Mononuclear cell (primary cell): ENCODE measurements around the gene EIF5A. TPM values are rescaled to one million over a fixed set of nuclear protein-coding genes. Genes with fewer than 3 reads are reported as not detected.
A peak's percentile ranks its signal among the peaks of the same experiment; 100 is the strongest.

Experiments used
- H3K27me3 ChIP-seq: 2 replicates; pipeline ENCODE4 v1.6.0; 2011; ENCODE audit warnings: low read length, control low read depth; ENCODE audit not compliant: insufficient read depth
- H3K4me1 ChIP-seq: 2 replicates; pipeline ENCODE4 v1.5.1; 2011; ENCODE audit warnings: mild to moderate bottlenecking, low read length, control low read depth; ENCODE audit not compliant: insufficient read depth
- H3K4me3 ChIP-seq: 2 replicates; pipeline ENCODE4 v1.5.1; 2011; ENCODE audit warnings: mild to moderate bottlenecking, low read length, moderate library complexity
- H3K9me3 ChIP-seq: 2 replicates; pipeline ENCODE4 v1.5.1; 2011; ENCODE audit warnings: low read depth, mild to moderate bottlenecking, control low read depth, low read length
- total RNA-seq: library from RNA; depleted of rRNA; stranded (reverse); fragments of >200 nt; gene quantifications from one replicate; pipeline ENCODE4 v1.2.3, GENCODE V29; 2012

EIF5A gene
- total RNA-seq, 1 donor: 340 TPM

DNA sequence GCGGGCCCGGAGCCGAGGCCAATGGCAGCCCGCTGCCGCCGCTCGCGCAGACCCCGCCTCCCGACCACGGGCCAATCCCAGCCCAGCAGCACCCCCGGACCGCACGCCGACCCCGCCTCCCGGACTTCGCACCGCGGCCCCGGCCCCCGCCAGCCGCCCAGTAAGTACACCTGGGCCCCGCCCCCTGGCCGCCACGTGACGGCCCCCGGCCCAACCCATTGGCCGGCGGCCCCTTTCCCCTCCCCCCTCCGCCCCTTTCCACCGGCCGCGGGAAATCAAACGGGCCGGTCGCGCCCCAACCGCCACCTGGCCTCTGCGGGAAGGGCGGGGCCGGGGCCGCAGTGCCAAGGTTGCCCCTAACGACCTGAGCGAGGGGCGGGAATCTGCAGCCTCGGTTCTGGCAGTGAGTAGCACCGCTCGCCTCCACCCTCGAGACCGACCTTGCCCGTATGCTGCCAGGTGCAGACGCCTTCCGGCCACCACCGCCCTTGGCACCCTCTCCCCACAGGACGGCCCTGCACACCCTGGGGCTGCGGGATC, 12.7 kb upstream of the EIF5A start, which contains the start of gene YBX2:
Gene YBX2 (minus strand): TSS at position 26 of the 540 bp plus-strand sequence. CDS start 139 bp downstream, outside the sequence.
- peaks cover 31% of the 10 kb centered on the region for H3K27me3 ChIP-seq
- H3K9me3 ChIP-seq: no peaks in the 10 kb centered on the region
- H3K4me1 ChIP-seq: peaks cover 26% of the 10 kb centered on the region
- no peak within 1 kb of the TSS for H3K4me3 ChIP-seq

DNA sequence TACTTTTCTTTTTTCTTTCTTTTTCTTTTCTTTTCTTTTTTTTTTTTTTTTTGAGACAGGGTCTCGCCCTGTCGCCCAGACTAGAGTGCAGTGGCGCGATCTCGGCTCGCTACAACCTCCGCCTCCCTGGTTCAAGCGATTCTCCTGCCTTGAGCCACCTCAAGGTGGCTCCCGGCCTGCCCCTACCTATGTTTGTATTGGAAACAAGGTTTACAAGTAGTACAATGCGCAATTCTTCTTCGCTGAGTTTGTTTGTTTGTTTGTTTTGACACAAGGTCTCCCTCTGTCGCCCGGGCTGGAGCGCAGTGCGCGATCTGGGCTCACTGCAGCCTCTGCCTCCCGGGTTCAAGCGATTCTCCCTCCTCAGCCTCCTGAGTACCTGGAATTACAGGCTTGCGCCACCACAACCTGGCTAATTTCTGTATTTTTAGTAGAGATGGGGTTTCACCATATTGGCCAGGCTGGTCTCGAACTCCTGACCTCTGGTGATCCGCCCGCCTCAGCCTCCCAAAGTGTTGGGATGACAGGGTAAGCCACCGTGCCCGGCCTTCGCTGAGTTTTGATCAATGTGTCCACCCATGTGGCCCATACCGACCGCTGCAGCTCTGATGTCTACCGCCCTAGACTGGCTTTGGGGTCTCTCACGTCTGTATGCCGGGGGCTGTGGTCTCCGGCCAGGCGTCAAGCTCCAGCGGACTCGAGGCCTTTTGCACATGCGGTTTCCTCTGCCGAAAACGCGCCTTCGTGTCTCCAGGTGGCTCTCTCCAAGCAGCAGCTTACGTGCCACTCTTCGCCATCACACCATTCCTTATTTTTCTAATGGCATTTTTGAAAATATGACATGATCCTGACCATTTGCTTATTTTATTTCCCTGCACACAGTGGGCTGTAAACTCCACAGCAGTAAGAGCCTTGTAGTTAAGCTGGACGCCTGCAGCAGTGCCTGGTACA, 11.9 kb upstream of the EIF5A start:
- Histone ChIP-seq H3K9me3 (no peaks in the 10 kb centered on the region), H3K27me3 (peaks cover 31% of the 10 kb centered on the region), H3K4me3 (no peak overlapping the region), H3K4me1 (peaks cover 26% of the 10 kb centered on the region)

DNA sequence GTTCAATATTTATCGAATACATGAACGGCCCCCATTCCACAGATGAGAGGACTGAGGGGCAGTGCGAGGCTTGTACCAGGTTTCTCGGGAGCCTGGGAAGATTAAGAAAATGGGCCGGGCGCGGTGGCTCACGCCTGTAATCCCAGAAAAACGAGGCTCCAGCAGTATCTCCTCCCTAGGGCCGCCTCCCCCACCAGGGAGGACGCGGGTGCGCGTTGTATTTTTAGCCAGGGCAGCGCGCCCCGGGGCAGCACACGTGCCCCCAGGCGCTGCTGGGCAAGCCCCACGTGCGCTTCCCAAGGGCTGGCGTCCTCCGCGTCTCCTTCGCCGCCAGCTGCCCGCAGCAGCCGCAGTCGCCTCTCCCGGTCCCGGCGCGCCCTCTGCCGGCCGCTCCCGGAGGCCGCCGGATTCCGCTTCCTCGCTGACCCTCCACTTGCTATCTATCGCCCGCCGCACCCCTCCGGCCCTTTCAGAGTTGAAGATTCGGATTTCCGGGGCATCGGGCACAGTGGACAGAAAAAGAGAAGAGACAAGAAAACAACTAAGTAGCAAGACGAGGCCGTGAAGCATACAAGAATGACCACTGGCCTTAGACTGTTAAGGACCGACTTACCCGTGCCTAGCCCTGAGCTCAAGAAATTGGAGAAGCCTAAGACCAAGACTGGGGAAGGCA, 11.1 kb upstream of the EIF5A start:
- no peaks in the 10 kb centered on the region for H3K9me3 ChIP-seq
- H3K27me3 ChIP-seq: peaks cover 31% of the 10 kb centered on the region
- H3K4me3 ChIP-seq: no peak overlapping the region
- peaks cover 26% of the 10 kb centered on the region for H3K4me1 ChIP-seq

DNA sequence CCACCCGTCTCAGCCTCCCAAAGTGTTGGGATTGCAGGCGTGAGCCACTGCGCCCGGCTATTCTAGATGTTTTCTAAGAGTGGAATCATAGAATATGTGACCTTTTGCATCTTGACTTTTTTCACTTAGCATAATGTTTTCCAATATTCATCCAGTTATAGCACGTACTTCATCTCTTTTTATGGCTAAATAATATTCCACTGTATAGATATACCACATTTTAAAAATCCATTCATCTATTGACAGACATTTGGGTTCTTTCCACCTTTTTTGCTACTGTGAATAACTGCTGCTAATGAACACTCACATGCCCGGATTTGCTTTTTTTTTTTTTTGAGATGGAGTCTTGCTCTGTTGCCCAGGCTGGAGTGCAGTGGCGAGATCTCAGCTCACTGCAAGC, 3.2 kb upstream of the EIF5A start:
- H3K4me3 ChIP-seq: no peak overlapping the region
- H3K4me1 ChIP-seq: peaks cover 16% of the 10 kb centered on the region
- H3K9me3 ChIP-seq: no peaks in the 10 kb centered on the region

DNA sequence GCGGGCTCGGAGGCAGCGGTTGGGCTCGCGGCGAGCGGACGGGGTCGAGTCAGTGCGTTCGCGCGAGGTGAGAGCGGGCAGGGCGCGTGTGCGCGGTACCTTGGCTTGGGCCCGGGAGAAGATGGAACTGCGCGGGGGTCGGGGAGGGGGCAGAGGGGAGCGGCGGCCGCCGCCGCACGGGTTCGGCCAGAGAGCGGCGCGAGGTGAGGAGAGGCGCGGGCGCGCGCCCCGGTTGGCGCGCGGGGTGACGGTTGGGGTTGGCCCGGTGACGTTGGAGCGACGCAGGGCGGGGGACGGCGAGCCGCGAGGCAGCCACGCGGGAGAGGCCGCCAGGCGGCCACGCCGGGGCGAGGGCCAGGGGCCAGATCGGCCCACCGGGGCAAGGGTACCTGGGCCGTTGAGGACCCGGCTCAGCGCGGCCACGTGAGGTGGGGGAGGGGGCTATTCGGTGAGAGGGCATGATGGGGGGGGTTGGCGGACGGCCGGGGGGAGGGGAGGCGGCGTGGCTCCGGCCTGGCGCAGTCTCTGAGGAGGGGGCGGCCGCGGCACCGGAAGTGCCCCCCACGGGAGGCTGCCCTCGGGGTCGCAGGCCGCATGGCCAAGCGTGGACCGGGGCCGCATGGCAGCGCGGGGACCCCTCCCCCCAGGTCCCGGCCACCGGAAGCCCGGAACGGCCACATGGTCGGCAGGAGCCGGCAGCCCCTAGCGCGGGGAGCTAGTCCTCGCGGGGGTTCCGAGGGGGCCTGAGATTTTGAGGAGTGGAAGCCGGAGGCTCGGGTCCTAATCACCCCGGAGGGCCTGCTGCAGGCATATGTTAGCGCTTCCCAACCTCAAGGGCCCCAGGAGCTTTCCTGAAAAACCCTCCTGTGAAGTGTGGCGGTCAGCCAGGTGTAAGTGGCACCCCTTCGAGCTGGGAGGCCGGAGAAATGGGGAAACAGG, 527 bp downstream of the EIF5A start:
- Histone ChIP-seq H3K9me3 (no peaks in the 10 kb centered on the region), H3K4me1 (peaks cover 47% of the 10 kb centered on the region), H3K27me3 (no peaks in the 10 kb centered on the region), H3K4me3 (peak overlapping the region; percentile 97)

More for the DNA sequence above, 3.2 kb upstream of the EIF5A start:
- no peaks in the 10 kb centered on the region for H3K27me3 ChIP-seq

- no peaks in the 10 kb centered on the region for H3K27me3 ChIP-seq
- no peaks in the 10 kb centered on the region for H3K9me3 ChIP-seq
- peak overlapping the region; percentile 97 for H3K4me3 ChIP-seq
- peaks cover 56% of the 10 kb centered on the region for H3K4me1 ChIP-seq
Observed at GRCh38 chr17:7308625-7309433, 1.4 kb downstream of the EIF5A start.

- H3K9me3 ChIP-seq: no peaks in the 10 kb centered on the region
- H3K4me1 ChIP-seq: peaks cover 64% of the 10 kb centered on the region
- H3K27me3 ChIP-seq: no peaks in the 10 kb centered on the region
- H3K4me3 ChIP-seq: no peak overlapping the region
Observed at GRCh38 chr17:7309628-7310027, 2.2 kb downstream of the EIF5A start.

GRCh38 chr17:7311110-7311705, 3.8 kb downstream of the EIF5A start:
- Histone ChIP-seq H3K4me1 (peaks cover 72% of the 10 kb centered on the region), H3K9me3 (no peaks in the 10 kb centered on the region), H3K27me3 (no peaks in the 10 kb centered on the region), H3K4me3 (no peak overlapping the region)

DNA sequence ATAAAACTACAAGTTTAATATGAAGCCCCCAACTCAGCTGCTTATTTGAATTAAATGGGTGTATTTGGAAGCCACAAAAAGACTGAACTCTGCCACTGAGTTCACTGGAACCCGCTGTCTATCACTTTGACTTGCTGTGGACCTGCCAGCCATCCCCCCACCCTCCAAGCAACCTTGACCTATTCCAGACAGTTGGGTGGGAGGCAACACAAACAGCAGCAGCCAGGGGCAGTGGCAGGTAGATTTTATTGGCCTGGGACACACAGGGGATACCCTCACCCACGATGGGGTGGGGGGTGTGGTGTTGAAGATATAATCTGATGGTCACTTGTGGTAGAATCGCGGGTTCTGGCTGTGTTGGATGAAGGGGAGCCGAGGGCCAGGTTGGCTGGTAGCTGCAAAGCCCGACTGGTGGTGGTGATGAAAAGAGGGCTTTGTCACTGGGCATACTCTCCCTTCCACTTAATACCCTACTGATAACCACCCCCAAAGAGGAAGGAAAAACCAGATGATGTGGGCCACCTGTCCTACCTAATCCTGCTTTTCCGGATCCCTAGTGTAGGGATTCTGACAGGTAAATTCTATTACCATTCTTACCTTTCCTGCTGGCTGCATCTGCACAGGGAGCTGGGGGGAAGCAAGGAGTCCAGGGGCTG, 5.1 kb downstream of the EIF5A start:
- no peak overlapping the region for H3K4me3 ChIP-seq
- no peaks in the 10 kb centered on the region for H3K27me3 ChIP-seq
- no peaks in the 10 kb centered on the region for H3K9me3 ChIP-seq
- H3K4me1 ChIP-seq: peaks cover 68% of the 10 kb centered on the region

DNA sequence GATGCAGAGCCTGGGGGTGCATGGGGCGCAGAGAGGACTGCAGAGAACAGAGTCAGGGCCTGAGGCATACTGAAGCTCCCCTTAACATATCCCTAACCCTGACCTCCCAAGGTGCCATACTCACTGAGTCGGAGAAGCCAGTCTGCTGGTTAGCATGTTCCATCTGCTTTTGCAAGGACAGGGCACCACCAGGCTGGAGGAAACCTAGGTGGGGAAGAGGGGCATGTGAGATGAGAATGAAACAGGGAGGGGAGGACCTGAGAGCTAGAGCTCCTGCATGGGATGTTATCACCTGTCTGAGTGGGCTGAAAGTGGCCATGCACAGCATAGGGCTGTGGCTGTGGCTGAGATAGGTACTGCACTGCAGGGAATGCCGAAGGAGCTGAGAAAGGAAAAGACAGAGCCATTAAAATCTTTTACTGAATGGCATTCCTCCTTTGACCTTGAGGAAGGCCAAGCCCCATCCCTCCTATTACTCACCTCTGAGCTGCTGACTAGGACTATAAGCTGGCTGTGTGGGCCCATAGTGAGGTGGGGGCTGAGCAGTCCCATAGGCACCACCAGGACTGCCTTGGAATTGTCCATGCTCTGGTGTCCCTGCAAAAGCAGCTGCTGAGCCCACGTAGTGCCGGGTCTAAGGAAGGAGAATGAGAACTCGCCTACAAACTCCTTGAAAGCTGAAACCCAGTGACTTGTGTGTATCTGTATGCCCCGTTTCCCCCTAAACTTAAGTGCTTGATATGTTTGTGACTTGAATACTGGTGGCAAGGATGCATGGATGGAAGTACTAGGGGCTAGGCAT, 5.9 kb downstream of the EIF5A start:
- Histone ChIP-seq H3K4me1 (peaks cover 68% of the 10 kb centered on the region), H3K9me3 (no peaks in the 10 kb centered on the region), H3K4me3 (no peak overlapping the region), H3K27me3 (no peaks in the 10 kb centered on the region)

- Histone ChIP-seq H3K4me1 (peaks cover 61% of the 10 kb centered on the region), H3K4me3 (peak overlapping the region; percentile 76), H3K9me3 (no peaks in the 10 kb centered on the region), H3K27me3 (no peaks in the 10 kb centered on the region)
Observed at GRCh38 chr17:7313890-7314718, 6.7 kb downstream of the EIF5A start.
